DOHH2 (cell line): ENCODE data around the gene FRMD7.

Experiments
- CTCF ChIP-seq: fragments of 200-600 bp; sonication (generic); IDR thresholded peaks from one replicate; pipeline ENCODE4 v1.5.1; 2014; ENCODE audit warnings: antibody characterized with exemption, mild to moderate bottlenecking, low read depth, low read length; ENCODE audit not compliant: poor library complexity, severe bottlenecking
- EZH2phosphoT487 ChIP-seq: fragments of 200-600 bp; sonication (generic); IDR thresholded peaks from 2 replicates; pipeline ENCODE4 v1.6.1; 2017; ENCODE audit warnings: borderline replicate concordance, mild to moderate bottlenecking, antibody characterized with exemption, low read length, moderate library complexity, mixed read lengths

- no peak for TF ChIP-seq CTCF
- no peak for TF ChIP-seq EZH2phosphoT487
These were observed 26.0 kb downstream of the FRMD7 start for GRCh38 chrX:132101799-132102198.
